Gastrocnemius medialis (tissue), 4 donors: Measurements from ENCODE around the gene MIPEP.
"Not testable (repeated sequence)": the region's sequence is repeated elsewhere in the genome, so short reads cannot be mapped to it uniquely, and the experiment has no call there.

Experiments
- CTCF ChIP-seq, 5 experiments: fragments of 450-650 bp in 3 of 5; fragments of 200-600 bp in 2 of 5; sonication (generic) in 2 of 5; IDR thresholded peaks in 4 of 5; conservative IDR thresholded peaks in 1 of 5; 1 replicate in 4 of 5; 2 replicates in 1 of 5; pipeline ENCODE4 v1.5.1; 2016 to 2019; ENCODE audit warnings: antibody characterized with exemption in 5 of 5, mild to moderate bottlenecking in 3 of 5, moderate library complexity in 3 of 5
- POLR2A ChIP-seq, 2 donors: fragments of 450-650 bp; IDR thresholded peaks; one replicate each; pipeline ENCODE4 v1.6.1; 2017; ENCODE audit warnings: antibody characterized with exemption in 2 of 2, mild to moderate bottlenecking in 2 of 2, moderate library complexity in 2 of 2

- TF ChIP-seq CTCF (IDR thresholded peaks at IDR 0.05 in 4 of 5, conservative IDR thresholded peaks at IDR 0.05 in 1 of 5); POLR2A (IDR thresholded peaks at IDR 0.05): not testable (repeated sequence)
Measured at GRCh38 chr13:23761760-23762159, 127.4 kb downstream of the MIPEP start.
